ENCODE results near the gene MYO16.

DNA sequence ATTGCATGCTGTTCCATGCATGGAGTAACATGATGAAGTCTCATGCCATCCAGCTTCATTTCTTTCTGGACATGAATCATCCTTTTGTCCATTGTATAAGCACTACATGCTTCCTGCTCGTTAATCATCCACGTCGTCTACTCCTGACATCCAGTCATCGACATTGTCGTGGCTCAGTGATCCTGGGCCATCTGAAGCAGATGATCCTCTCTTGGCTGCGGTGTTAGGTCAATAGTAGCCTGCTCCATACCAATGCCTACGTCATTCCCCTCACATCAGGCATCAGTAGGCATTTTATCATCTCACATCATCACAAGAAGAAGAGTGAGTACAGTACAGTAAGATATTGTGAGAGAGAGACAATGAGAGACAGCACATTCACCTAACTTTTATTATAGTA is 7.9 kb upstream of the MYO16 start:
- TF ChIP-seq, protein P1, sequence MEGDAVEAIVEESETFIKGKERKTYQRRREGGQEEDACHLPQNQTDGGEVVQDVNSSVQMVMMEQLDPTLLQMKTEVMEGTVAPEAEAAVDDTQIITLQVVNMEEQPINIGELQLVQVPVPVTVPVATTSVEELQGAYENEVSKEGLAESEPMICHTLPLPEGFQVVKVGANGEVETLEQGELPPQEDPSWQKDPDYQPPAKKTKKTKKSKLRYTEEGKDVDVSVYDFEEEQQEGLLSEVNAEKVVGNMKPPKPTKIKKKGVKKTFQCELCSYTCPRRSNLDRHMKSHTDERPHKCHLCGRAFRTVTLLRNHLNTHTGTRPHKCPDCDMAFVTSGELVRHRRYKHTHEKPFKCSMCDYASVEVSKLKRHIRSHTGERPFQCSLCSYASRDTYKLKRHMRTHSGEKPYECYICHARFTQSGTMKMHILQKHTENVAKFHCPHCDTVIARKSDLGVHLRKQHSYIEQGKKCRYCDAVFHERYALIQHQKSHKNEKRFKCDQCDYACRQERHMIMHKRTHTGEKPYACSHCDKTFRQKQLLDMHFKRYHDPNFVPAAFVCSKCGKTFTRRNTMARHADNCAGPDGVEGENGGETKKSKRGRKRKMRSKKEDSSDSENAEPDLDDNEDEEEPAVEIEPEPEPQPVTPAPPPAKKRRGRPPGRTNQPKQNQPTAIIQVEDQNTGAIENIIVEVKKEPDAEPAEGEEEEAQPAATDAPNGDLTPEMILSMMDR (IDR thresholded peaks at IDR 0.05) = no peak
- TF ChIP-seq POLR2A (IDR thresholded peaks at IDR 0.05) = no peak

Data from breast epithelium (tissue), 3 donors.